IPS DF 19.7 (cell line): ENCODE data around the gene RNU4-1.
"Not testable (repeated sequence)": the region's sequence is repeated elsewhere in the genome, so short reads cannot be mapped to it uniquely, and the experiment has no call there.

Experiments
- DNase-seq: peaks from one replicate; pipeline ENCODE4 v3.0.0-alpha.2; 2013; ENCODE audit warnings: low read depth, low spot score

The RNU4-1 gene

DNA sequence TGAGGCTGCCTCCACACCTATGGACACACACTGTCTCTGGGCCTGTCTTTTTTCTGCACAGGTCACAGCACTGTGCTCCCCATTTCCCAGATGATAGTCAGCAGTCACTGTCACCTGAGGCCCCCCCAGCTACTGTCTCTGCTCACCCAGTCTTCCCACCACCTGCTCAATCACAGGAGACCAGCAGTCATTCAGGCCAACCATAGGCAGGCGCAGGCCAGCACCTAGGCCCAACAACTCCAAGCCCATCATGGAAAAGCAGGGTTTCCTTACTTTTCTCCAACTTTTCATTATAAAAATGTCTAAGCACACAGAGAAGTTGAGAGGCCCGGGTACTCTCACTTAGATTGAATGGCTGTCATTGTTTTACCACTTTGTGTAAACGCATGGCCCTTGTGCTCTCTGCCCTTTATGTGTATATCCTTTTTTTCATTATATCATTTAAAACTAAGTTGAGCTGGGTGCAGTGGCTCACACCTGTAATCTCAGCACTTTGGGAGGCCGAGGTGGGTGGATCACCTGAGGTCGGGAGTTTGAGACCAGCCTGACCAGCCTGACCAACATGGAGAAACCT, 34.6 kb downstream of the RNU4-1 start:
- DNase-seq = no peak

DNA sequence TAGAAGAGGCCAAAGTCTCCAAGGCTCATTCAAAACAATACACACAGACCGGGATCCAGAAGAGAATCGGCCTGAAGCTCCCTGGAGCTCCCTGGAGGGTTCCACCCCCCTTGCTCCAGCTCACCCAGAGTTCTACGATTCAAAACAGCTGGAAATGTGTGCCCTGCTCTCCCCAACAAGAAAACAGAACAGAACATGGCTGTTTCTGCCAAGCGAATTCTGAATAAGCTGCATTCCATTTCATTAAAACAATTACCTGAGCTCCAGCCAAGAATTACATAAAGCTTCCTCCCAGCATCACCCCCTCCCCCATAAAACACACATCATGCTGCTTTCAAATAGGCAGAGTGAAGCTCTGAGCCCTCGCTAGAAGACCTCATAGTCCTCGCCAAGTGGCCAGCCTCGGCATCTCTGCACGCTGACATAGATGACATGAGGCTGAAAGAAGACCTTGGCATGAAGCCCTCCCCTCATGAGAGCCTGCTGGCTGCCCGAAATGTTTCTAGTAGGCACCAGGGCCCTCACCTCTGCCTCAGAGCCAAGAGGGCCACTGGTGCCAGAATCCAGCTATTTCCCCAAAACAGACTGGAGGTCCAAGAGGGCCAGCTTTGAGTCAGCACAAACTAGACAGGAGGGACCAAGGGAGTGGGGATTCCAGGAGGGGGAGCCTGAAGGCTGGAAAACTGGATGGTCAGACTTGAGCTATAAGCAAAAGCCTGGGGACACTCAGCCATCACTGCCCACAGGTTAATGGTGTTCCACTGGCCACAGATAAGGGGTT, 35.8 kb downstream of the RNU4-1 start:
- DNase-seq = no peak

DNA sequence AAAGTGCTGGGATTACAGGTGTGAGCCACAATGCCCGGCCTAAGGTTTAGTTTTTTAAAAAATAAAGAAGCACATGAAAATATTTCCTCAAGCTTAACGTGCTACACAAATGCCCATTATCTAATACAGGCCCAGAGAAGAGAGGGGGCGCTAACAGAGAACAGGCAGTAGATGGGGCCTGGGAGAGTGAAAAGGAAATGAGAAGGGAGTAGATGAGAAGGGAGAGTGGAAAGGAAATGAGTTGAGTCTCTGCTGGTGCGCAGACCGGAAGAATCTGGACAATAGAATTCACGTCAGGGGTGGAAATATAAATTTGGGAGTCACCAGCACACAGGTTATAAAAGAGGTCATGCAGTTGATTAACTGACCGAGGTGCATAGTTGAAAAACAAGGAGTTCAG, 38.2 kb downstream of the RNU4-1 start:
- no peak for DNase-seq

DNA sequence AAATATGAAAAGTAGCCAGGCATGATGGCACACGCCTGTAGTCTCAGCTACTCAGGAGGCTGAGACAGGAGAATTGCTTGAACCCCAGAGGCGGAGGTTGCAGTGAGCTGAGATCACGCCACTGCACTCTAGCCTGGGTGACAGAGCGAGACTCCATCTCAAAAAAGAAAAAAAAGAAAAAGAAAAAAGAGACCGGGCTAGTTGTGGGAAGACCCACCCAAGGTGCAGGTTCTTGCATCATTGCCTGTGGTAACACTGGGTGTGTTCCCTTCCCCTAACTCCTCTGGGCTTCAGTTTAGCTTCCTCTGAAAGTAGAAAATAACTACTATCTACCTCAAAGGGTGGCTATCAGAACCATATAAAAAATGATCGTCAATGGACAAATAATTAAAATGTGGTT, 39.7 kb downstream of the RNU4-1 start:
- DNase-seq = not testable (repeated sequence)

GRCh38 chr12:120252071-120252906, 40.7 kb downstream of the RNU4-1 start:
- DNase-seq = no peak

GRCh38 chr12:120251364-120252070, 41.5 kb downstream of the RNU4-1 start:
- not testable (repeated sequence) for DNase-seq

DNA sequence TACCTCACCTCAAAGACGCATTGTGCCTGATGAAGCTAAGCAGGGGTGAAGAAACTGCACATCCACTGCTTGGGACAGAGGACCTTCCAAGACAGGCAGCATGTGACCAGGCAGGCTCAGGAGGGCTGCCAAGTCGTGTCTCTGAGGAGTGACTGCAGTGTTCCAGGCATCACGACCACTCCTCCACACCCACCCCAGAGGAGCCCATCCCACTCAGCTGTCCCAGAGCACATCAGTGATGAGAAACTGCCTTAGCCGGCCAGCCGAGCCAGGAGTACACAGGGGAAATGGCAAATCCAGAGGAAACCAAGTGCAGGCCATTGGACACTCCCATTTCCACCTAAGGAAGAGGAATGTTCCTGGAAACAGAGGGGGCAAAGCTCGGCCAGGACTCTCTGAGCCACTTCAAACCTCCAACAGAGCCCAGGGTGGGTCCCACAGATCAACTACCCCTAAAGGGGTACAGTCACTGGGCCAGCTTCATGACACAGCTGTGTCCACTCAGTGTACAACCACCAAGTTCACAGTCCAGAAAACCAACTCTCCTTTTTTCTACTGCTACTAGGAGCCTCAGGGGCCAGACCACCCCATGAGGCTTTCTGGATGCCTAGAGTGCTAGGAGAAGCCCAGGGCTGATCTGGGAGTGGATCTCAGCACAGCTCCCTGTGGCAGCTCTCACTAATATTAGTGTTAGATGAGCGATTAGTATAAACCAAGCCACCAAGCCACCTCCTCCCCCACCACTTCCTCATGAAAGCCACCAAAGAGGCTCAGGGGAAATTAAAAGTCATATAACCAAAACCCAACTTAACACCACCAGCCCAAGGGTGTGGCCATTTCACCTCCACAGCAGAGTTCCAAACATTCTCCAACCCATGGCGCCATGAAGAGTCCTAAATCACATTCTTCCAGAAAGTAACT, 42.9 kb downstream of the RNU4-1 start:
- DNase-seq = no peak

GRCh38 chr12:120249266-120249874, 43.7 kb downstream of the RNU4-1 start:
- no peak for DNase-seq

GRCh38 chr12:120247621-120248030, 45.4 kb downstream of the RNU4-1 start:
- DNase-seq = no peak

DNA sequence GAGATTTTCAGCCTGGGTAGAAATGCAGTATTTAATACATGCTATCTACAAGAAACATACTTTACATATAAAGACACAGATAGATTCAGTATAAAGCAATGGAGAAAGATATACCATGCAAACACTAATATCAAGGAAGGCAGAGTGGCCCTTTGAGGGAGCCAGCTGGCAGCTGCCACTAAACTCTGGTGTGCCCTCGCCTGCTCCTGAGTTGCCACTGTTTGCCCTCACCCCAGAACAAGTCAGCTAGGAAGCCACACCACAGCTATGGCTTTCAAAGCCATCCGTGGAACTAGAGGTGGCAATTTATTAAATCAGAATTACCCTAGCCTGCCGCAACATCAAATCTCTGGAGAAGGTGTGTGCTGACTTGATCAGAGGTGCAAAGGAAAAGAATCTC, 45.9 kb downstream of the RNU4-1 start:
- no peak for DNase-seq

GRCh38 chr12:120246705-120247104, 46.3 kb downstream of the RNU4-1 start:
- DNase-seq = not testable (repeated sequence)
